ENCODE measurements around the gene FGF18.

FGF18 gene

DNA sequence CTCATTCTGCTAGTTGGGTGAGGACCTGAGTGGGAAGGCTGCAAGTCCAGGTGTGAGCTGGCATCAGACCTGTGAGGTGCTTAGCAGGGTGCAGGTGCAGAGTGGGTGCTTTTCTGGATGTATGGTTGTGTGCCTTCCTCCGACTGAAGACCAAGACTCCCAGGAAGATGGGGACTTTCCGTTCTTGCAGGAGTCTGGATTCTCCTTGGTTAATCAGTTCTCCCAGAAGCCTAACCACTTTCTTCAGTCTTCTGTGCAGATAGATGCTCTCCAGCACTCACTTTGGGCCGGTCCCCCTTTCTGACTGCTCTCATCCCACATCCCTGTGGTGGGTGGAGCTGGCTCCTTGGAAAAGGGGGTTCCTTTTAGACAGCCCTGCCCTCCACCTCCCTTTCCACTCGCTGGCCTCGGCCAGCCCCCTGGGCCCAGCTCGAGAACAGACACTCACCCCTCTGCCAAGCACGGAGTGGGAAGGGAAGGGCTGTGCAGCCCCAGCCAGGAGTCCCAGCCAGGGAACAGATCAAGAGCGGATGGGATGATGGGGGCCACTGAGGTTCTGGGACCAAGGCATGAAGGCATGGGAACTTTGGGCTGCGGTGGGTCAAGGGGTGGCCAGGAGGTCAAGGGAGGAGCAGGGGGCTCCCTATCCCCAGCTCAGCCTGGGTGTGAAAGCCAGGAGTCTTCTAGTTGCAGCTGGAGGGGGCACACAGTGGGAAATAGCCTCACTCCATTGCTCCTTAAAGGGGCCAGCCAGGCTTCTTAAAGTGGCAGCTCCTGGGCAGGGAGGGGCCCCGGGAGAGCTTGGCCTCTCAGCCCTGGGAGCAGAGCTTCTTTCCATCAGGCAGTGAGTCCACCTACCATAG is 62.4 kb downstream of the FGF18 start:
- no peaks in the 10 kb centered on the region for H3K36me3 ChIP-seq (ENCODE audit: insufficient read depth, low read length)
- H4K20me1 ChIP-seq (ENCODE audit: insufficient read depth, low read length) = no peaks in the 10 kb centered on the region
- H2AFZ ChIP-seq (ENCODE audit: low read length) = no peak overlapping the region
- H3K4me3 ChIP-seq (ENCODE audit: low read depth, low read length, poor library complexity, severe bottlenecking) = no peak overlapping the region
- H3F3A ChIP-seq (ENCODE audit: insufficient read depth, low read length) = no peaks in the 10 kb centered on the region
- TF ChIP-seq, protein P1, sequence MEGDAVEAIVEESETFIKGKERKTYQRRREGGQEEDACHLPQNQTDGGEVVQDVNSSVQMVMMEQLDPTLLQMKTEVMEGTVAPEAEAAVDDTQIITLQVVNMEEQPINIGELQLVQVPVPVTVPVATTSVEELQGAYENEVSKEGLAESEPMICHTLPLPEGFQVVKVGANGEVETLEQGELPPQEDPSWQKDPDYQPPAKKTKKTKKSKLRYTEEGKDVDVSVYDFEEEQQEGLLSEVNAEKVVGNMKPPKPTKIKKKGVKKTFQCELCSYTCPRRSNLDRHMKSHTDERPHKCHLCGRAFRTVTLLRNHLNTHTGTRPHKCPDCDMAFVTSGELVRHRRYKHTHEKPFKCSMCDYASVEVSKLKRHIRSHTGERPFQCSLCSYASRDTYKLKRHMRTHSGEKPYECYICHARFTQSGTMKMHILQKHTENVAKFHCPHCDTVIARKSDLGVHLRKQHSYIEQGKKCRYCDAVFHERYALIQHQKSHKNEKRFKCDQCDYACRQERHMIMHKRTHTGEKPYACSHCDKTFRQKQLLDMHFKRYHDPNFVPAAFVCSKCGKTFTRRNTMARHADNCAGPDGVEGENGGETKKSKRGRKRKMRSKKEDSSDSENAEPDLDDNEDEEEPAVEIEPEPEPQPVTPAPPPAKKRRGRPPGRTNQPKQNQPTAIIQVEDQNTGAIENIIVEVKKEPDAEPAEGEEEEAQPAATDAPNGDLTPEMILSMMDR (IDR thresholded peaks at IDR 0.05; ENCODE audit: low read length) = no peak
- no peak for TF ChIP-seq EZH2 (IDR thresholded peaks at IDR 0.05; ENCODE audit: borderline replicate concordance, low read length)
- H3K79me2 ChIP-seq (ENCODE audit: insufficient read depth, low read length) = no peaks in the 10 kb centered on the region
- 0 out of 2 replicates have a peak, but pooled peaks cover 3% of the 10 kb centered on the region for H3K27me3 ChIP-seq (ENCODE audit: insufficient read depth, low read length)
- H3K27ac ChIP-seq (ENCODE audit: low read depth, low read length, poor library complexity, severe bottlenecking) = no peak overlapping the region
- no peak overlapping the region for H3K9ac ChIP-seq (ENCODE audit: low read length)
- no peak overlapping the region for H3K4me2 ChIP-seq (ENCODE audit: low read length)
- H3K9me2 ChIP-seq (ENCODE audit: low read depth, low read length) = no peaks in the 10 kb centered on the region
- no peaks in the 10 kb centered on the region for H3K9me3 ChIP-seq (ENCODE audit: low read length)
- no peaks in the 10 kb centered on the region for H3K4me1 ChIP-seq (ENCODE audit: insufficient read depth, low read length, severe bottlenecking)

DNA sequence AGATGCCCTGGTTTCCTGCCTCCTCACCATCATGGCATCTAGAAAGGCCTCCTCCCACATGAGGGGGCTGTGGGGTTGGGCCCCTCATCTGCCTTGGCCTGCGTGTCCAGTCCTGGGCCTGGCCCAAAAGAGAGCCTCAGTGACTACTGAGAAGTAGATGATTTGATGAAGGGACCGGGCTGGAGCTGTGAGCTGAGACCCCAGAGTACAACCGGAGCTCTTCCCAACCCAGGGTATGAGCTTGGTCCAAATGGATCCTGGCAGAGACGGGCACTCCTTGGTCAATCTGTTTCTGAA is 62.9 kb downstream of the FGF18 start:
- TF ChIP-seq EZH2 (IDR thresholded peaks at IDR 0.05; ENCODE audit: borderline replicate concordance, low read length) = no peak
- TF ChIP-seq, protein P1 (IDR thresholded peaks at IDR 0.05; ENCODE audit: low read length) = no peak
- no peaks in the 10 kb centered on the region for H3K9me2 ChIP-seq (ENCODE audit: low read depth, low read length)
- no peaks in the 10 kb centered on the region for H3K36me3 ChIP-seq (ENCODE audit: insufficient read depth, low read length)
- H3K79me2 ChIP-seq (ENCODE audit: insufficient read depth, low read length) = no peaks in the 10 kb centered on the region
- no peak overlapping the region for H3K9ac ChIP-seq (ENCODE audit: low read length)
- H3F3A ChIP-seq (ENCODE audit: insufficient read depth, low read length) = no peaks in the 10 kb centered on the region
- no peak overlapping the region for H3K4me3 ChIP-seq (ENCODE audit: low read depth, low read length, poor library complexity, severe bottlenecking)
- no peaks in the 10 kb centered on the region for H3K4me1 ChIP-seq (ENCODE audit: insufficient read depth, low read length, severe bottlenecking)
- H3K4me2 ChIP-seq (ENCODE audit: low read length) = no peak overlapping the region
- no peak overlapping the region for H3K27ac ChIP-seq (ENCODE audit: low read depth, low read length, poor library complexity, severe bottlenecking)
- no peak overlapping the region for H2AFZ ChIP-seq (ENCODE audit: low read length)
- 0 out of 2 replicates have a peak, but pooled peaks cover 3% of the 10 kb centered on the region for H3K27me3 ChIP-seq (ENCODE audit: insufficient read depth, low read length)
- H3K9me3 ChIP-seq (ENCODE audit: low read length) = no peaks in the 10 kb centered on the region
- no peaks in the 10 kb centered on the region for H4K20me1 ChIP-seq (ENCODE audit: insufficient read depth, low read length)

DNA sequence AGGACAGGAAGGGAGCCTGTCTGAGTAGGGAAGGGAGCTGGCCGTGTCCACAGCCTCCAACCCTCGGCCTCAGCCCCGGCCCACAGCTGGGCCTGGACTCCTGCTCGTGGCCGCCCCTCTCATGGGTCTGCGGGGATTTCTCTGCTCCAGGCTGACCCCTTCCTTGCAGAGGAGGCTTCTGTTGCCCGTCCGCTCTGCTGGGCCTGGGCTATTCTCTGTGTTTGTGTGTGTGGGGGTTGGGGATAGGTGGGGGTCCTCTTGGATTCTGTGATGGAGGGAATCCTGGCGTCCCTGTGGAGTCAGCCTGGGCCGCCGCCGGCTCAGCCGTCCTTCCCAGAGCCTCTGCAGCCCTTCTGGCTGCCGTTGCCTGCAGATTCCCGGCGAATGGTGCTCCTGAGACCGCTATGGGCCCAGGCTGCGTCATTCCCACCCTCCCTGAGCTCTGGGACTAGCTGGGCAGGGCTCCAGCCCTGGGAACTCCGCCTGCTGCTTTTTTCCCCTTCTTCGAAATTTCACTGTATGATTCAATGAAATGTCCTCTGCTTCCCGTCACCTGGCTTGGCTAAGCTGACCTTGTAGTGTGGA is 64.2 kb downstream of the FGF18 start:
- no peak for TF ChIP-seq EZH2 (IDR thresholded peaks at IDR 0.05; ENCODE audit: borderline replicate concordance, low read length)
- TF ChIP-seq, protein P1 (IDR thresholded peaks at IDR 0.05; ENCODE audit: low read length) = no peak
- H3K4me2 ChIP-seq (ENCODE audit: low read length) = no peak overlapping the region
- no peak overlapping the region for H2AFZ ChIP-seq (ENCODE audit: low read length)
- H3K4me1 ChIP-seq (ENCODE audit: insufficient read depth, low read length, severe bottlenecking) = no peaks in the 10 kb centered on the region
- no peaks in the 10 kb centered on the region for H3K79me2 ChIP-seq (ENCODE audit: insufficient read depth, low read length)
- H3F3A ChIP-seq (ENCODE audit: insufficient read depth, low read length) = no peaks in the 10 kb centered on the region
- H3K36me3 ChIP-seq (ENCODE audit: insufficient read depth, low read length) = no peaks in the 10 kb centered on the region
- no peak overlapping the region for H3K9ac ChIP-seq (ENCODE audit: low read length)
- no peaks in the 10 kb centered on the region for H3K9me2 ChIP-seq (ENCODE audit: low read depth, low read length)
- H3K27me3 ChIP-seq (ENCODE audit: insufficient read depth, low read length) = 0 out of 2 replicates have a peak, but pooled peaks cover 3% of the 10 kb centered on the region
- no peaks in the 10 kb centered on the region for H4K20me1 ChIP-seq (ENCODE audit: insufficient read depth, low read length)
- H3K9me3 ChIP-seq (ENCODE audit: low read length) = no peaks in the 10 kb centered on the region
- no peak overlapping the region for H3K4me3 ChIP-seq (ENCODE audit: low read depth, low read length, poor library complexity, severe bottlenecking)
- no peak overlapping the region for H3K27ac ChIP-seq (ENCODE audit: low read depth, low read length, poor library complexity, severe bottlenecking)

Data from OCI-LY1 (cell line).